Stimulated activated CD4-positive, alpha-beta T cell treated with anti-CD3 and anti-CD28 coated beads, Interleukin-4, amount 100 ng/mL, for 1 hour (primary cell): ENCODE measurements around the gene SNRPD2.
"Not testable (repeated sequence)": the region's sequence is repeated elsewhere in the genome, so short reads cannot be mapped to it uniquely, and the experiment has no call there.

Source experiments
- DNase-seq: peaks from one replicate; pipeline ENCODE4 v3.0.0-alpha.2; 2020

The SNRPD2 gene

GRCh38 chr19:45701676-45702075, 9.9 kb upstream of the SNRPD2 start:
- no peak for DNase-seq

GRCh38 chr19:45693106-45693788, 1.5 kb upstream of the SNRPD2 start:
- peak; percentile 81 for DNase-seq

GRCh38 chr19:45692187-45693105, 693 bp upstream of the SNRPD2 start, which contains the start of gene QPCTL:
Gene QPCTL, plus strand, starts transcription at chr19:45692666. Its CDS starts 38 bp downstream, at chr19:45692704.
- peak; percentile 95 for DNase-seq

- DNase-seq, result no peak
Observed at GRCh38 chr19:45687599-45687998, 4.2 kb downstream of the SNRPD2 start.

GRCh38 chr19:45685045-45685444, 6.7 kb downstream of the SNRPD2 start:
- DNase-seq, result not testable (repeated sequence)

- no peak for DNase-seq
Observed at GRCh38 chr19:45682908-45683307, 8.8 kb downstream of the SNRPD2 start.

- no peak for DNase-seq
Observed at GRCh38 chr19:45682117-45682516, 9.6 kb downstream of the SNRPD2 start.

GRCh38 chr19:45681391-45682015, 10.2 kb downstream of the SNRPD2 start:
- DNase-seq, result peak; percentile 84

- peak; percentile 88 for DNase-seq
Observed at GRCh38 chr19:45677351-45678230, 14.2 kb downstream of the SNRPD2 start.

- peak; percentile 62 for DNase-seq
Observed at GRCh38 chr19:45676851-45677263, 14.9 kb downstream of the SNRPD2 start.

GRCh38 chr19:45674946-45675345, 16.8 kb downstream of the SNRPD2 start:
- no peak for DNase-seq

- peak; percentile 57 for DNase-seq
Observed at GRCh38 chr19:45670670-45671453, 20.9 kb downstream of the SNRPD2 start.

GRCh38 chr19:45668342-45668871, 23.3 kb downstream of the SNRPD2 start:
- peak; percentile 44 for DNase-seq

- peak; percentile 64 for DNase-seq
Observed at GRCh38 chr19:45667620-45668341, 24.0 kb downstream of the SNRPD2 start, which contains the start of gene GIPR. Gene GIPR, plus strand, starts transcription at chr19:45668221. Its CDS starts 1,300 bp downstream, at chr19:45669521.

- DNase-seq, result no peak
Observed at GRCh38 chr19:45664575-45664974, 27.2 kb downstream of the SNRPD2 start.

- DNase-seq, result no peak
Observed at GRCh38 chr19:45663800-45664199, 28.0 kb downstream of the SNRPD2 start.

- no peak for DNase-seq
Observed at GRCh38 chr19:45660636-45661035, 31.1 kb downstream of the SNRPD2 start.

GRCh38 chr19:45659096-45659729, 32.5 kb downstream of the SNRPD2 start:
- DNase-seq, result no peak

- DNase-seq, result no peak
Observed at GRCh38 chr19:45657520-45658167, 34.1 kb downstream of the SNRPD2 start.
